Esophagus muscularis mucosa (tissue), 3 donors: ENCODE data around the gene CTCF.

Experiments used
- EP300 ChIP-seq: sonication (generic); formaldehyde crosslinking; IDR thresholded peaks from one replicate; pipeline ENCODE4 v1.6.1; 2017; ENCODE audit warnings: antibody characterized with exemption
- TF ChIP-seq, protein P1 (sequence below), 3 experiments: fragments of 200-600 bp in 2 of 3; fragments of 450-650 bp in 1 of 3; sonication (generic) in 2 of 3; IDR thresholded peaks; one replicate each; pipeline ENCODE4 v1.5.1; 2017 to 2019; ENCODE audit warnings: antibody characterized with exemption in 3 of 3, mild to moderate bottlenecking in 2 of 3, moderate library complexity in 1 of 3

DNA sequence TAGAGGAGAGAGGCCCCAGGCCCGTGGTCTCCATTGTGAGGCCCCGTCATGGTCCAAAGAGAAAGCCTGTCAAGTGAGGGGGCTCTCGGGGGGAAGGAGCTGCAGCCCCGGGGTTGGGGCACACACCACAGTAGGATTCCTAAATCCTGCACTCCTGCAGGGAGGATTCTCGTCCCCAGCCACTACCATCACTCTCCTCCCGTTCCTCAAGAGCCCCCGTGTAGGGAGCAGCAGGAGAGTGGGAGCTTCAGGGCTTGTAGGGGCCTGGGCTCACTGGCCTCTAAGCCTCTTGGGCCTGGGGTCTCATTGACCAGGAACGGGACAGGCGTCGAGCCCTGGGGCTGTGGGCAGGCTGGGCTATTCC lies 105.1 kb downstream of the CTCF start:
- TF ChIP-seq EP300, result no peak
- TF ChIP-seq, protein P1, sequence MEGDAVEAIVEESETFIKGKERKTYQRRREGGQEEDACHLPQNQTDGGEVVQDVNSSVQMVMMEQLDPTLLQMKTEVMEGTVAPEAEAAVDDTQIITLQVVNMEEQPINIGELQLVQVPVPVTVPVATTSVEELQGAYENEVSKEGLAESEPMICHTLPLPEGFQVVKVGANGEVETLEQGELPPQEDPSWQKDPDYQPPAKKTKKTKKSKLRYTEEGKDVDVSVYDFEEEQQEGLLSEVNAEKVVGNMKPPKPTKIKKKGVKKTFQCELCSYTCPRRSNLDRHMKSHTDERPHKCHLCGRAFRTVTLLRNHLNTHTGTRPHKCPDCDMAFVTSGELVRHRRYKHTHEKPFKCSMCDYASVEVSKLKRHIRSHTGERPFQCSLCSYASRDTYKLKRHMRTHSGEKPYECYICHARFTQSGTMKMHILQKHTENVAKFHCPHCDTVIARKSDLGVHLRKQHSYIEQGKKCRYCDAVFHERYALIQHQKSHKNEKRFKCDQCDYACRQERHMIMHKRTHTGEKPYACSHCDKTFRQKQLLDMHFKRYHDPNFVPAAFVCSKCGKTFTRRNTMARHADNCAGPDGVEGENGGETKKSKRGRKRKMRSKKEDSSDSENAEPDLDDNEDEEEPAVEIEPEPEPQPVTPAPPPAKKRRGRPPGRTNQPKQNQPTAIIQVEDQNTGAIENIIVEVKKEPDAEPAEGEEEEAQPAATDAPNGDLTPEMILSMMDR (IDR thresholded peaks at IDR 0.05), result no peak
